ENCODE data around the gene ADCYAP1R1.

- TF ChIP-seq POLR2A (IDR thresholded peaks at IDR 0.05) (no peak), CTCF (IDR thresholded peaks at IDR 0.05) (no peak), POLR2AphosphoS5 (IDR thresholded peaks at IDR 0.05) (no peak)
These were observed 108.8 kb downstream of the ADCYAP1R1 start for GRCh38 chr7:31160941-31161340.

Data from gastroesophageal sphincter (tissue), 3 donors.